Esophagus mucosa (tissue), 1 donor: ENCODE results near the gene PEAK3. TPM values are rescaled to one million over a fixed set of nuclear protein-coding genes. Genes with fewer than 3 reads are reported as not detected.
A peak's percentile ranks its signal among the peaks of the same experiment; 100 is the strongest.

Source experiments
- ATAC-seq: fragments of 200-7000 bp; cut with Tn5 transposase; one replicate; pipeline ENCODE4 v1.9.1; 2020
- total RNA-seq: library from RNA; stranded (reverse); gene quantifications from one replicate; pipeline ENCODE4 v1.2.4, GENCODE V29; 2023
- donor health status: DM: yes; HTN: yes; CAD: no.

PEAK3 gene
- total RNA-seq, 1 donor from 2014 or later: 0.08 TPM

- ATAC-seq: peak; percentile 6
These were observed 31.9 kb downstream of the PEAK3 start for GRCh38 chr19:2249880-2250765.

- ATAC-seq: peak; percentile 1
These were observed 32.7 kb downstream of the PEAK3 start, which contains the start of gene AMH for GRCh38 chr19:2249010-2249866. AMH (plus strand) TSS chr19:2249323; CDS start chr19:2249333, 10 bp downstream.

GRCh38 chr19:2248136-2249009, 33.6 kb downstream of the PEAK3 start:
- ATAC-seq: no peak

GRCh38 chr19:2247433-2248101, 34.4 kb downstream of the PEAK3 start:
- no peak for ATAC-seq

GRCh38 chr19:2246801-2247361, 35.1 kb downstream of the PEAK3 start:
- no peak for ATAC-seq

GRCh38 chr19:2246014-2246620, 35.9 kb downstream of the PEAK3 start:
- no peak for ATAC-seq

- ATAC-seq: no peak
These were observed 36.7 kb downstream of the PEAK3 start for GRCh38 chr19:2245273-2245672.

- no peak for ATAC-seq
These were observed 37.5 kb downstream of the PEAK3 start for GRCh38 chr19:2244486-2244885.

GRCh38 chr19:2244125-2244411, 37.9 kb downstream of the PEAK3 start:
- ATAC-seq: no peak

- ATAC-seq: no peak
These were observed 38.5 kb downstream of the PEAK3 start for GRCh38 chr19:2243274-2244124.

GRCh38 chr19:2242816-2243215, 39.2 kb downstream of the PEAK3 start:
- ATAC-seq: no peak

- ATAC-seq: no peak
These were observed 39.9 kb downstream of the PEAK3 start for GRCh38 chr19:2242092-2242537.

- peak; percentile 53 for ATAC-seq
These were observed 40.9 kb downstream of the PEAK3 start for GRCh38 chr19:2240881-2241760.

- no peak for ATAC-seq
These were observed 41.9 kb downstream of the PEAK3 start for GRCh38 chr19:2239771-2240770.

GRCh38 chr19:2239173-2239572, 42.8 kb downstream of the PEAK3 start:
- ATAC-seq: no peak

- no peak for ATAC-seq
These were observed 44.2 kb downstream of the PEAK3 start for GRCh38 chr19:2237869-2238153.

GRCh38 chr19:2237051-2237868, 44.7 kb downstream of the PEAK3 start:
- no peak for ATAC-seq
